Measurements from ENCODE around the gene LTBR. TPM values are rescaled to one million over a fixed set of nuclear protein-coding genes. Genes with fewer than 3 reads are reported as not detected.

LTBR gene
- polyA plus RNA-seq (2012; ENCODE audit: insufficient read length, low read depth) = 233 TPM

GRCh38 chr12:6383572-6384498 is at the start of gene LTBR:
Gene LTBR, plus strand, starts transcription at chr12:6384162. Its CDS starts 197 bp downstream, at chr12:6384359.
- TF ChIP-seq TAF1 (IDR thresholded peaks at IDR 0.05; ENCODE audit: borderline replicate concordance, insufficient read depth, low read length) (peak; percentile 66; the same call in 1 of the 2 replicates), REST (IDR thresholded peaks at IDR 0.05; ENCODE audit: insufficient read depth in 1 of 2, low read depth in 2 of 2, low read length in 2 of 2) (peak; percentile 43 to 50; a peak in 2 of 4 replicates), POLR2AphosphoS5 (IDR thresholded peaks at IDR 0.05; ENCODE audit: low read depth, low read length) (peak; percentile 83), FOXP2 (optimal IDR thresholded peaks at IDR 0.05; ENCODE audit: borderline replicate concordance, extremely low read depth, extremely low read length, insufficient read depth) (no peak), SIN3A (IDR thresholded peaks at IDR 0.05; ENCODE audit: borderline replicate concordance, insufficient read depth, low read length) (peak; percentile 77; the same call in 1 of the 2 replicates)

- TF ChIP-seq REST (IDR thresholded peaks at IDR 0.05; ENCODE audit: insufficient read depth in 1 of 2, low read depth in 2 of 2, low read length in 2 of 2) (no peak), SIN3A (IDR thresholded peaks at IDR 0.05; ENCODE audit: borderline replicate concordance, insufficient read depth, low read length) (no peak), TAF1 (IDR thresholded peaks at IDR 0.05; ENCODE audit: borderline replicate concordance, insufficient read depth, low read length) (no peak), FOXP2 (optimal IDR thresholded peaks at IDR 0.05; ENCODE audit: borderline replicate concordance, extremely low read depth, extremely low read length, insufficient read depth) (no peak), POLR2AphosphoS5 (IDR thresholded peaks at IDR 0.05; ENCODE audit: low read depth, low read length) (no peak)
These were observed 49.6 kb upstream of the LTBR start for GRCh38 chr12:6334359-6334758.

GRCh38 chr12:6334940-6335450 is 49.0 kb upstream of the LTBR start:
- TF ChIP-seq SIN3A (IDR thresholded peaks at IDR 0.05; ENCODE audit: borderline replicate concordance, insufficient read depth, low read length) (no peak), FOXP2 (optimal IDR thresholded peaks at IDR 0.05; ENCODE audit: borderline replicate concordance, extremely low read depth, extremely low read length, insufficient read depth) (no peak), POLR2AphosphoS5 (IDR thresholded peaks at IDR 0.05; ENCODE audit: low read depth, low read length) (no peak), REST (IDR thresholded peaks at IDR 0.05; ENCODE audit: insufficient read depth in 1 of 2, low read depth in 2 of 2, low read length in 2 of 2) (no peak), TAF1 (IDR thresholded peaks at IDR 0.05; ENCODE audit: borderline replicate concordance, insufficient read depth, low read length) (no peak)

- peak; percentile 35; the same call in 1 of the 2 replicates for TF ChIP-seq POLR2AphosphoS5 (IDR thresholded peaks at IDR 0.05; ENCODE audit: low read depth, low read length)
- TF ChIP-seq TAF1 (IDR thresholded peaks at IDR 0.05; ENCODE audit: borderline replicate concordance, insufficient read depth, low read length) = no peak
These were observed 48.4 kb upstream of the LTBR start for GRCh38 chr12:6335451-6336078.

- TF ChIP-seq TAF1 (IDR thresholded peaks at IDR 0.05; ENCODE audit: borderline replicate concordance, insufficient read depth, low read length) (0 out of 2 replicates have a peak, but pooled peaks have one; percentile 61), SIN3A (IDR thresholded peaks at IDR 0.05; ENCODE audit: borderline replicate concordance, insufficient read depth, low read length) (peak; percentile 69; the same call in 1 of the 2 replicates), POLR2AphosphoS5 (IDR thresholded peaks at IDR 0.05; ENCODE audit: low read depth, low read length) (peak; percentile 66), REST (IDR thresholded peaks at IDR 0.05; ENCODE audit: insufficient read depth in 1 of 2, low read depth in 2 of 2, low read length in 2 of 2) (peak in 1 of 2 experiments; percentile 66; a peak in 1 of 4 replicates), FOXP2 (optimal IDR thresholded peaks at IDR 0.05; ENCODE audit: borderline replicate concordance, extremely low read depth, extremely low read length, insufficient read depth) (no peak)
These were observed 47.7 kb upstream of the LTBR start for GRCh38 chr12:6336079-6336888.

Data from PFSK-1 (cell line).